Neural cell (in vitro differentiated cells): Measurements from ENCODE around the gene ABCA8.

Source experiments
- CTCF ChIP-seq: fragments of 450-650 bp; IDR thresholded peaks from 2 replicates; pipeline ENCODE4 v1.5.1; 2014; ENCODE audit warnings: antibody characterized with exemption, mild to moderate bottlenecking, moderate library complexity; ENCODE audit not compliant: poor library complexity, severe bottlenecking
- EP300 ChIP-seq: fragments of 450-650 bp; conservative IDR thresholded peaks from 2 replicates; pipeline ENCODE4 v1.6.1; 2014; ENCODE audit warnings: antibody characterized with exemption, mild to moderate bottlenecking, moderate library complexity; ENCODE audit not compliant: poor library complexity, severe bottlenecking
- EZH2 ChIP-seq: fragments of 200-600, 300-800 bp; shearing (Covaris generic), sonication (generic); IDR thresholded peaks from 2 replicates; pipeline ENCODE4 v1.6.1; 2014; ENCODE audit warnings: antibody characterized with exemption, low read length, borderline replicate concordance, mild to moderate bottlenecking; ENCODE audit not compliant: insufficient read depth, poor library complexity, severe bottlenecking
- POLR2AphosphoS5 ChIP-seq: IDR thresholded peaks from 2 replicates; pipeline ENCODE4 v1.6.1; 2012
- RAD21 ChIP-seq: fragments of 450-650 bp; conservative IDR thresholded peaks from 2 replicates; pipeline ENCODE4 v1.6.1; 2014; ENCODE audit warnings: antibody characterized with exemption, mild to moderate bottlenecking, moderate library complexity
- SMC3 ChIP-seq: fragments of 450-650 bp; conservative IDR thresholded peaks from 2 replicates; pipeline ENCODE4 v1.6.1; 2014; ENCODE audit warnings: antibody characterized with exemption, mild to moderate bottlenecking, moderate library complexity; ENCODE audit not compliant: poor library complexity
- TAF1 ChIP-seq: IDR thresholded peaks from 2 replicates; pipeline ENCODE4 v1.6.1; 2012; ENCODE audit warnings: low read depth
- TF ChIP-seq, protein P1 (sequence below): IDR thresholded peaks from 2 replicates; pipeline ENCODE4 v1.6.1; 2012; ENCODE audit warnings: borderline replicate concordance

GRCh38 chr17:68832109-68832802, 122.9 kb downstream of the ABCA8 start:
- TF ChIP-seq EZH2 (no peak), CTCF (no peak), TAF1 (no peak), POLR2AphosphoS5 (no peak), RAD21 (no peak), EP300 (no peak), SMC3 (no peak)
- TF ChIP-seq, protein P1, sequence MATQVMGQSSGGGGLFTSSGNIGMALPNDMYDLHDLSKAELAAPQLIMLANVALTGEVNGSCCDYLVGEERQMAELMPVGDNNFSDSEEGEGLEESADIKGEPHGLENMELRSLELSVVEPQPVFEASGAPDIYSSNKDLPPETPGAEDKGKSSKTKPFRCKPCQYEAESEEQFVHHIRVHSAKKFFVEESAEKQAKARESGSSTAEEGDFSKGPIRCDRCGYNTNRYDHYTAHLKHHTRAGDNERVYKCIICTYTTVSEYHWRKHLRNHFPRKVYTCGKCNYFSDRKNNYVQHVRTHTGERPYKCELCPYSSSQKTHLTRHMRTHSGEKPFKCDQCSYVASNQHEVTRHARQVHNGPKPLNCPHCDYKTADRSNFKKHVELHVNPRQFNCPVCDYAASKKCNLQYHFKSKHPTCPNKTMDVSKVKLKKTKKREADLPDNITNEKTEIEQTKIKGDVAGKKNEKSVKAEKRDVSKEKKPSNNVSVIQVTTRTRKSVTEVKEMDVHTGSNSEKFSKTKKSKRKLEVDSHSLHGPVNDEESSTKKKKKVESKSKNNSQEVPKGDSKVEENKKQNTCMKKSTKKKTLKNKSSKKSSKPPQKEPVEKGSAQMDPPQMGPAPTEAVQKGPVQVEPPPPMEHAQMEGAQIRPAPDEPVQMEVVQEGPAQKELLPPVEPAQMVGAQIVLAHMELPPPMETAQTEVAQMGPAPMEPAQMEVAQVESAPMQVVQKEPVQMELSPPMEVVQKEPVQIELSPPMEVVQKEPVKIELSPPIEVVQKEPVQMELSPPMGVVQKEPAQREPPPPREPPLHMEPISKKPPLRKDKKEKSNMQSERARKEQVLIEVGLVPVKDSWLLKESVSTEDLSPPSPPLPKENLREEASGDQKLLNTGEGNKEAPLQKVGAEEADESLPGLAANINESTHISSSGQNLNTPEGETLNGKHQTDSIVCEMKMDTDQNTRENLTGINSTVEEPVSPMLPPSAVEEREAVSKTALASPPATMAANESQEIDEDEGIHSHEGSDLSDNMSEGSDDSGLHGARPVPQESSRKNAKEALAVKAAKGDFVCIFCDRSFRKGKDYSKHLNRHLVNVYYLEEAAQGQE: no peak
